ENCODE measurements around the gene CYP3A5.

GRCh38 chr7:99607548-99607947 is 72.2 kb downstream of the CYP3A5 start:
- no peak for TF ChIP-seq FOXM1 (IDR thresholded peaks at IDR 0.05; ENCODE audit: borderline replicate concordance, low read depth)
- TF ChIP-seq TAF1 (IDR thresholded peaks at IDR 0.05; ENCODE audit: low read depth): no peak

Measured in Ishikawa (cell line).